Left kidney (tissue), 8 donors: Measurements from ENCODE around the gene ANKRD65. TPM values are rescaled to one million over a fixed set of nuclear protein-coding genes. Genes with fewer than 3 reads are reported as not detected.
"Not testable (repeated sequence)": the region's sequence is repeated elsewhere in the genome, so short reads cannot be mapped to it uniquely, and the experiment has no call there.

Source experiments
- DNase-seq: peaks from one replicate; pipeline ENCODE4 v3.0.0-alpha.2; 2013
- long read RNA-seq, 8 donors: transcript quantifications; one replicate each; lab custom pipeline, GENCODE V29; 2026
- polyA plus RNA-seq: library from polyadenylated mRNA; unstranded; fragments of 120-200 nt; gene quantifications from one replicate; pipeline ENCODE4 v1.2.1, GENCODE V29; 2013; ENCODE audit not compliant: insufficient read length

Gene ANKRD65
- polyA plus RNA-seq: 8.5 TPM
- long read RNA-seq, donor 1, partial matches to known transcripts: 7 of 13 reads
- long read RNA-seq, donor 1, other reads (novel, unspliced or antisense): 0 of 13 reads
- long read RNA-seq, donor 2, partial matches to known transcripts: 15 of 18 reads
- long read RNA-seq, donor 2, other reads (novel, unspliced or antisense): 0 of 18 reads
- long read RNA-seq, donor 3: 0 reads
- long read RNA-seq, donor 4: 0 reads
- long read RNA-seq, donor 5, transcript ANKRD65-201 (3 exons, 1,976 nt): major isoform, 5 of 9 reads
- long read RNA-seq, donor 5, partial matches to known transcripts: 0 of 9 reads
- long read RNA-seq, donor 5, other reads (novel, unspliced or antisense): 0 of 9 reads
- long read RNA-seq, donor 6, partial matches to known transcripts: 11 of 13 reads
- long read RNA-seq, donor 6, other reads (novel, unspliced or antisense): 0 of 13 reads
- long read RNA-seq, donor 7, partial matches to known transcripts: 6 of 7 reads
- long read RNA-seq, donor 7, other reads (novel, unspliced or antisense): 0 of 7 reads
- long read RNA-seq, donor 8, partial matches to known transcripts: 0 of 3 reads
- long read RNA-seq, donor 8, other reads (novel, unspliced or antisense): 0 of 3 reads

DNA sequence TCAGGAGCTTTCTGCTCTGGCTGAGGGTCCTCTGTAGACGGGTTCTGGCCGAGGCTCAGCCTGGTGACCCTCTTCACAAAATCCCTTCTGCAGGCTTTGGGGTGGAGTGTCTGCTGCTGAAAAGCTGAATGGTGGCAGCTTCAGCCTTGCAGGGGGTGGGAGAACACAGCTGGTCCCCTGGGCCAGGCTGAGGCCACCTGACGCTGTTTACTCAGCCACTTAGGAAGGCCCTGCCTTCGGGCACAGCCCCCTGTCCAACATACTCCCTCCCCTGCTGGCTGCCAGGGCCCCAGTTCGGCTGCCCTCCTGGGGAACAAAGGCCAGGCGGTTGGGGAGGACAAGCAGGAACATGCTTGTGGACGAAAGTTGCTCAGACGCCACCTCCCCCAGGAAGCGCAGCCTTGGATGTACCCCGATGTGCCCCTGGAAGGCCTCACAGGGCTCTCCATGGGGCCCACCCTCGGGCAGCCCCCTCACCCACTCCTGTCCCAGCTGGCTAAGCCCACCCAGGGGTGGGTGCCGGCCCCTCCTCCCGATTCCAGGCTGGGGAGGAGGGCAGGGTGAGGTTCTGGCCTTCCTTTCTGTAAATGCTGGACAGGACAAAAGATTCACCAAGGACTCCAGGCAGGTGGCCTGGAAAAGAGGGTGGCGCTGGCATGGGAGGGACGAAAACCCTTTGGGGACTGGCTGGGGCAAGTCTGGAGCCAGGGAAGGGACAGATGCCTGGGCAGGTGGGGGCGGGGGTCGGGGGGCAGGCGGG lies at the start of gene ANKRD65:
Gene ANKRD65 (minus strand): TSS at position 130 of the 760 bp plus-strand sequence. CDS start 271 bp downstream, outside the sequence.
- no peak for DNase-seq

DNA sequence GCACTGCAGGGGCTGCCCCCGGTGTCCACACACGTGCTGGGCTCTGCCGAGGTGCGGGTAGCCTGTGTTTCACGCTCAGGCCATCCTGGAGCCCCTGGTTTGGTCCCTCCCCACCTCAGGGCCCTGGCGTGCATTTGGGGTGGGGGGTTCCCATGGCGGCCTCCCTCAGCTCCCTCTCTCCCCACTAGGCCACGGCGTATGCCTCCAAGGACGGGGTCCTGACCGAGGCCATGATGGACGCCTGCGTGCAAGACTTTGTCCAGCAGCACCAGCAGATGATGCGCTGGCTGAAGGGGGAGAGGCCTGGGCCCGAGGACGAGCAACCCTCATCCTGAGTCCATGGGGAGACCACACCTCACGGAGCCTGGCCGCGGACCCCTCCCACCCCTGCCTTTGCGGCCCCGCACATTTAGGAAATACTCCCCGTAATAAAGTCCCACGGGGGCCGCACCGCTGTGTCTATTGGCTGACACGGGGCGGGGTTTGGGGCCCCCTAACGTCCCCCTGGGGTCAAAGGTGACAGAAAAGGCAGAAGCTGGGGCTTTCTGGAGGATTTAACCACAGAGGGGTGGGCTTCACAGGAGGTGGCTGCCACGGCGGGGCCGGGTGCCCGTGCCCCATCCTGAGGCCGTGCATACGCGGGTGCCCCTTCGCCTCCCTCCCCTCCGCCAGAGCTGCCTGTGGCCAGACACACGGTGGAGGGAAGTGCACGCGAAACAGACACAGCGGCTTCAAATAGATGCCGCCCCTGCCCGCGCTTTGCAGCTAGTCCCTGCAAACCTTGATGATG lies 47.3 kb upstream of the ANKRD65 start:
- not testable (repeated sequence) for DNase-seq

DNA sequence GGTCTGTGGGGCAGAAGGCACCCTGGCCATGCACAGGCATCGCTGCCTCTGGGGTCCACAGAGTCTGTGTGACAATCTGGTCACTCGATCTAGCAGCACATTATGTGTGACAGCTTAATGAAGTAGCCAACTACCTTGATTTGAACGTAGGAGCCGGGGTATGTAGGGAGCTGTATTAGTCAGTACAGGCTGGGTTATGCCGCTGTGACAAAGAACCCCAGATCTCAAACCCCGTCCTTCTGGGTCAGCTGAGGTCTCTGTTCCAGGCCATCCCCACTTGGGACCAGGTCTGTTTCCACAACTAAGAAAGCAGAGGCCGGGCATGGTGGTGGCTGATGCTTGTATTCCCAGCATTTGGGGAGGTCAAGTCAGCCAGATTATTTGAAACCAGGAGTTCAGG lies 42.2 kb upstream of the ANKRD65 start:
- DNase-seq: no peak

- DNase-seq: no peak
Observed at GRCh38 chr1:1462318-1462966, 41.4 kb upstream of the ANKRD65 start.

GRCh38 chr1:1461721-1462317 lies 40.7 kb upstream of the ANKRD65 start:
- DNase-seq: no peak

- DNase-seq: no peak
Observed at GRCh38 chr1:1460540-1461130, 39.6 kb upstream of the ANKRD65 start.

DNA sequence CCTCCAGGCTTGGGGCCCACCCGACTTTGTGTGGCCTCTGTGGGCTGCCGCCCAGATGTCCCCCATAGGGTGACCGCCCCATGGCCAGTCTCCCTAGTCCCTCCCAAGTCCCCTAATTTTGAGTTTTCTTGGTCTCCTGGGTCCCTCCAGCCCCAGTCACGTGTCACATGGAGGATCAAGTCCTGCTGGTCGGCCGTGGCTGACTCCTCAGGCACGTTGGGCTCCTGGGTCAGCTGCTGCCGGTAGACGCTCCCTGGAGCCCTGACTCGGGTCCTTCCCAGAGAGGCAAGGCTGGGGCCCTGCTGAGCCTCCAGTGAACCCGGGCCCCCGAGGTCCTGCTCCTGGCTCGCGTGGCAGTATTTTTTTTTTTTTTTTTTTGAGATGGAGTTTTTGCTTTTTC lies 38.6 kb upstream of the ANKRD65 start:
- not testable (repeated sequence) for DNase-seq

DNA sequence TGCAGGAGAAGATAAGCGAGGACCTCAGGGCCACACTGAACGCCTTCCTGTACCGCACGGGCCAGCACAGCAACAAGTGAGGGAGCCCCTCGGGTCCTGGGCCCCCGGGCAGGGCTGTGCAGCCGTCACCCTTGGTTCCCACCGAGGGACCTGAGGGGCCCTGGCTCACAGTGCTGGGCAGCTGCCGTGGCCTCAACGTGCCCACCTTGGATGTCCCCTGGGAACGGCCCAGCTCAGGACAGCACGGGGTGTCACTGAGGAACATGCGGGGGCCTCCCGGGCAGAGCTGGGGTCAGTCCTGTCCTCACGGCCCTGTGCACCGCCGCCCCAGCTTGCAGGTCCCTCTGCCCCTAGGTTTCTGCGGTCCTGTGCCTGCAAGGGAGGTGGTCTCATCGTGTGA lies 38.1 kb upstream of the ANKRD65 start:
- not testable (repeated sequence) for DNase-seq

- not testable (repeated sequence) for DNase-seq
Observed at GRCh38 chr1:1456683-1457255, 35.7 kb upstream of the ANKRD65 start.

DNA sequence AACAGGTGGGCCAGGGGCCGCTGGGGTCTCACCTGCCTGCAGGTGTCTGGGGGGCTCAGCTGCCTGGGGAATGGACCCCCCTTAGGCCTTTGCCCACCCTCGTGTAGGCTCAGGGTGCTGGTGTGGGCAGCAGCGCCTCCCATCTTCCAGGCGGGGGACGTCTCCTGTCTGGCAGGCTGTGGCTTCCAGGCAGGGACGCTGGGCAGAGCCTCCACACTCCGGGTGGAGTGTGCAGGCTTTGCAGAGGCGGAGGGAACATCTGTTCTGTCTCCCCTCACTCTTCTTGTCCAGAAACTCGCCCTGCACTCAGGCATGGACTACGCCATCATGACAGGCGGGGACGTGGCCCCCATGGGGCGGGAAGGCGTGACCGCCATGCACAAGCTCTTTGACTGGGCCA lies 34.9 kb upstream of the ANKRD65 start:
- not testable (repeated sequence) for DNase-seq

- DNase-seq: no peak
Observed at GRCh38 chr1:1455366-1455884, 34.3 kb upstream of the ANKRD65 start.

GRCh38 chr1:1454286-1455056 lies 33.4 kb upstream of the ANKRD65 start:
- DNase-seq: not testable (repeated sequence)

- DNase-seq: no peak
Observed at GRCh38 chr1:1452882-1453281, 31.8 kb upstream of the ANKRD65 start.

DNA sequence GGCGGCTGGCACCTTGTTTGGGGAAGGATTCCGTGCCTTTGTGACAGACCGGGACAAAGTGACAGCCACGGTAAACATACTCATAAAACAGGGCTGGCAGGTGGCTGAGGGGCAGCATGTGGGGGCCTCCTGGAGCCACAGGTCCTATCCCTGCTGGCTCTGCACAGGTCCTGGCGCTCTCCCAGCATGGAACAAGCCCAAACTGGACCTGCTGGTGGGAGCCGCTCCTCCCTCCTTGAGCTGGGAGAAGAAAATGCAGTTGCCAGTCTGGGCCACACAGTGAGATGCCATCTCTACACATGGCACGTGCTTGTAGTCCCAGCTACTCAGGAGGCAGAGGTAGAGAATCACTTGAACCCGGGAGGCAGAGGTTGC lies 31.3 kb upstream of the ANKRD65 start:
- DNase-seq: not testable (repeated sequence)

DNA sequence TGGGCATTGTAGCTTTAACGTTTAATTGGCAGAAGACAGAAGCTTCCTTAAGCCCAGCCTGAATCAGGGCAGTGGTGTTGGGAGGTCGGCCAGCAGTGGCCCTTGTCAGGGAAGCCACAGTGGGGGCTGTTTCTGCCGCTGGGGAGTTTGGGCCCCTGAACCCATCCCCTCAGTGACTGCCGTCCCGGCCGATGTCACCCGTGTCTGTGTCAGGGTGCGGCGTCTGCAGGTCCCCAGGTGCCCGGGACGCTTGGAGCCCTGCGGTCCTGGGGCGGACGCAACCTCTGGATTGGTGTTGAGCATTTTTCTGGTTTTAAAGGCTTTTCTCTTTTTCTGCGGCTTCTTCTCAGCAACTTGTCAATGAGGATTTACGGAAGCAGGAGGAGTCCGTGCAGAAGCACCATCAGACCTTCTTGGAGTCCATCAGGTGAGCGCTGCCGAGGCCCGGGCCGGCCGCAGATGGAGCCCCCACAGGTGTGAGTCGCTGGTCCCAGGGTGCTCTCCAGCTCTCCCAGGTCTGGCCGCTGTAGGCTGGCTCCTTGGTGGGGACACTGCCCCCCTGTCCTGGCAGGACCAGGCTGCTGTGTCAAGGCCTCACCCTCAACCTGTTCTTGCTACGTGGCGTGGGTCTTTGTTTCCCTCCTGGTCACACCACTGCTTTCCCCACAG lies 30.8 kb upstream of the ANKRD65 start:
- no peak for DNase-seq

- DNase-seq: not testable (repeated sequence)
Observed at GRCh38 chr1:1450616-1451015, 29.5 kb upstream of the ANKRD65 start.

DNA sequence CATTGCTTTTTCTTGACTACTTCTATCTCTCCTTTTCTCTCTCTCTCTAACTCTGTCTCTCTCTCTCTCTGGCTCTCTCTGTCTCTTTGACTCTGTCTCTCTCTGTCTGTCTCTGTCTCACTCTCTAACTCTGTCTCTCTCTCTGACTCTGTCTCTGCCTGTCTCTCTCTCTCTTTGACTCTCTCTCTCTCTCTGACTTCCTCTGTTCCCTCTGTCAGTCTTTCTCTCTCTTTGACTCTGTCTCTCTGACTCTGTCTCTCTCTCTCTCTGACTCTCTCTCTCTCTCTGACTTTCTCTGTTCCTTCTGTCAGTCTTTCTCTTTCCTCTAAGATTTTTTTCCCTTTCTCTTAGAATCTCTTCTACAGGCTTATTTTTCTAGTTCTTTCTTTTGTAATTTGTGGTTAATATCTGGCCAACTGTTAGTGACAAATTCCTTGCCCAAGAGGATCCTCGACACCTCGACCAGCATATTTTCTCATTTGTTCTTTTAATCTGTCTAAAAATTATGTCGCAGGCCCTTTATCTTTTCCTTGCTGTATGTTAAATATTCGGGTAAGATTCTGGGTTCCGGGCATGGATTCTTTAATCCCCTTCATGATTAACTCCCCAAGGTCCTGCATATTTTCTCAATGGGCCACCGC lies 28.1 kb upstream of the ANKRD65 start, which contains the start of gene ATAD3C:
Gene ATAD3C (plus strand): TSS at position 591 of the 641 bp plus-strand sequence. CDS start 995 bp downstream, outside the sequence.
- DNase-seq: no peak

DNA sequence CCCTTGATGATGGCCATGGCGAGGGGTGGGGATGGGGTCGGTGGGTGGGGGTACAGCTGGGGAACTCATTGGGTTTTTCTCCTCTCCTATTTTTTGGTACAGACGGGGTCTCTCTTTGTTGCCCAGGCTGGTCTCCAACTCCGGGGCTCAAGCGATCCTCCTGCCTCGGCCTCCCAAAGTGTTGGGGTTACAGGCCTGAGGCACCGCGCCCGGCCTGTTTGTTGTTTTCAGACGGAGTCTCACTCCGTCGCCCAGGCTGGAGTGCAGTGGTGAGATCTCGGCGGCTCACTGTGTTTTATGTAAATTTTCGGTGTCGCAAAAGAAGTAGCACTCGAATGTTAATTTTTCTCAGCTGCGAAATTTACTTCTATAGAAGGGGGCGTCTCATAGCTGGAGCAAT lies 25.6 kb upstream of the ANKRD65 start:
- DNase-seq: not testable (repeated sequence)
